CD4-positive, alpha-beta T cell treated with Interleukin-10 for 1 hour (primary cell): ENCODE results near the gene TCHHL1.

Experiments used
- DNase-seq: peaks from one replicate; pipeline ENCODE4 v3.0.0-alpha.2; 2020

Gene TCHHL1

DNA sequence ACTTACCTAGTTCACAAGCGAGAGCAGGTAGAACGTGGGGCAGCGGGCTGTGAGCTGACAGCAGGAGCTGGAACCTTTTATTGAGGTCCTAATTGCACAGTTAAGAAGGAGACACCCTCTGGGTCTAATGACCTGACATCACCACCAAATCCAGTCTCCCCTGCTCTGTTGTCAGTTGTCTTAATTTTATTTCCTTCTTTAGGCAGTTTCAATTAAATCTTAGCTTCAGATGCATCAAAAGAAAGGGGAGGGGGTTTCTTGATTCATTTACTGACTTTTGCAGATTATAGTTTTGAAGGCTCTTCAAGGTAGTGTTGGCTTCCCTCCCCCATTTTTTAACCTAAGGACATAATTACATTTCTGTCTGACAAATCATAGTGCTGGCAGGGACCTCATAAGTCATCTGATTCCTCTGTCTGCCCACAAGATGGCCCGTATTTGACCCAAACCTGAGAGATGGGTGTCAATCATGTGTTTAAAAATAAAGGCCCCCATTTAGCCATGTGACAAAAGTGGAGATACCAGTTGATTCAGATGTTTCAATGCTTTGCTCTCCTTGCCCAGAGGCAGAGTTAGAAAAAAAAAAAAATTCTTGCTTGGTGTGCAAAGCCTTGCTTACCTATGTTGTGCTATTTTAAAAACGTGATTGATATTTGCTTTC lies at the start of gene TCHHL1:
TCHHL1 (minus strand) TSS at position 51 of the 661 bp plus-strand sequence. CDS start 921 bp downstream, outside the sequence.
- DNase-seq = no peak

DNA sequence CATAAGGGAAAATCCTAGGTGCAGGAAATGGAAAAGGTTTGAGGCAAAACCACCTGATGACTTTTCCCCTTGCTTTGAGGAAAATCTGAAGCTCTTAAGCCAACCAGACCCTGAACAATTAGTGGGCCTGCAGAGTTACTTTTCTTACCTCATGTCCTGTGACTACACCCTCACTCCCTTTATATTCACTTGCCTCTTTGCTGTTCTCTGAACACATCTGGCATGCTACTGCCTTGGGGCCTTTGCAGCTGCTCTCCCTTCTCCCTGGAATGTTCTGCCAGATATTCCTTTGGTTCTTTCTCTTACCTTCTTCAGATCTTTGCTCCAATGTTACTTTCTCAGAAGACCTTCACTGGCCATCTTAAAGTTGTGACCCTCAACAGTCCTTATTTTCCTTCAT lies 48.4 kb upstream of the TCHHL1 start:
- no peak for DNase-seq

DNA sequence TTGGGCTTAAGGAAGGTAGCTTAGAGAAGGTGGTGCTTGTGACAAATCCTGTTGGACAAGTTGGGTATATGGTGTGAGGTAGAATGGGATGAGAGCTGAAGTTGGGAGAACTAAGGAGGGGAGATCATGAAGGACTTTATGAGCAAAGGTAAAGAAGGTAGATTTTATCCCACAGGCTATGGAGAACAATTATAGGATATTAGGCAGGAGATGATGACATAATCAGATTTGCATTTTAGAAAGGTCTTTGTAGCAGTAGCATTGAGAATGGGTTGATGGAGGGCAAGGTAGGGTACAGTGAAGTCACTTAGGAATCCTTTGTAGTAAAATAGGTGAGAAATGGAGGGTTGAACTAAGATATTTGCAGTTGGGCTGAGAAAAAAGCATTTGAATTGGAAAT lies 41.3 kb upstream of the TCHHL1 start:
- no peak for DNase-seq

DNA sequence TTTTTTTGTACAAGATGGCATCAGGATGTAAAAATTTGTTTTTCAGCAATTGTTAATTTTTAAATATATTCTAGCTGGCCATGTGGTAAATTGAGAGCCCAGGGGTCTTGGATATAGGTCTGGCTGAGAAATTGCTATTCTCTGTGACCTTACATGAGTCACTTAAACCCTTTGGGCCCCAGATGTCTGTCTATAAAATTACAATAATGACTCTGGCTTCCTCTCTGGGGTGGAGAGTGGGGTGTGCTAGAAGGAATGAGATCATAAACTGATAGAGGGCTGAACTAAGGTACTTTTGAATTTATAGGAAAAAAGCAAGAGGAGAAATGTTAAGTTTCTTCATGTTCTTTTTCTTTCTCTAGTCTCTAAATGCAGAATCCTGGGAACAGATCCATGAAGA lies 38.8 kb upstream of the TCHHL1 start:
- DNase-seq = no peak

DNA sequence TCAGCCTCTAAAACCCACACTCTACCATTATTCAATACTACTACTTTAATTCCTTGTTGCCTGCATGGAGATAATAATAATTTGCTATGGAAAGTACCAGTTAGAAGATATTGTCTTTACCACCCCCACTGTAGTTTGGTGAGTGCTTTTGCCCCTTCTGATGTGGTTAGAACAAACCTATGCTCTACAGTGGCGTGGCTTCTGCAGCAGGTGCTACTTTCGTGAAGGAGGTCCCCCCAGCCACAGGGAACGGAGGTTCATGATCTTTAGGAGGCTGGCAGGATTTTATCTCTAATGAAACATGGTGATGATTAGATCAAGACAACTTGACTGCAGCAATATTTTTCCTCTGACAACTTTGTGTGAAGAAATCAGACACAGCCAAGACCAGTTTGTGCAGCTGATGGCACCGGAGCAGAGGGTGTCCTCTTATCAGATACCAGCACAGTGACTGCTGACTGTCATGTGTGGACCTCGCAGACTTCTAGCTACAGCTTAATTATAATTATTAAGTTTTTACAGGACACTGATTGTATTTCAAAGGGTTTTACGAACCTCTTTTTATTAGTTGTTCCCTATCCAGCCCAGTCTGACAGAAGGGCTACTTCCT lies 37.1 kb upstream of the TCHHL1 start:
- DNase-seq = no peak

DNA sequence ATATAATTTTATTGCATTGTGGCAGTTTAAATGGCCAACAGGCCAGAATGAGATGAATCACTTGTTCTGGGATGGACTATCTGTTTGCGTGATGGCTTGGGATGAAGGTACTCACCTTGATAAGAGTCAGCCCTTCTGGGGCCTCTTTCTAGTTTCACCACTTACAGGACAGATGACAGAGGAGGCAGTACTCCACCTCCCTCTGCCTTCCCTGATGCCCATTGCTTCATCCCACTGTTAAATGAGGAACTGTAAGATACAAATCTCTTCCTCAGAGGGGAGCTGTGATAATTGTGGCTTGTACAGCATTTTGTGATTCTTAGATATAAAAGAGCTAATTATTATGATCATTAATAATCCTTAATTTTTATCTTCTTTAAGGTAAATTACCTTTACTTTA lies 30.1 kb upstream of the TCHHL1 start:
- DNase-seq = no peak

DNA sequence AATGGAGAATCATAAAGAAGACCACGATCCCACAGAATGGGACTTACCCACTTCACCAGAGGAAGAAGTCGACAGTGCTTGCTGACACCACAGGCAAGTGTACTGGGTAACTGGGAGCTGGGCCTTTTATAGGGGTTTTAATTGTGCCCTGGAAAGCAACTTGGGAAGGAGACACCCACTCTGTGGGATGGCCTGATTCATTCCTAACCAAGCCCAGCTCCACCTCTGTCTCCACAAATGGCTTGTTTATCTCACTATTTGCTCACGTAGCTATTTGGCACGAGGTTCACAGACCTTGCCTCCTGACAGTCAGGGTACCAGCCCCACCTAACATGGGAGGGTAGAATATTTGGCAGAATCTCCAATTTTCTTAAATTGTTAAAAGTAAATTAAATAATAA lies 26.5 kb upstream of the TCHHL1 start, which contains the start of gene TCHH:
TCHH (minus strand) TSS at position 101 of the 400 bp plus-strand sequence. CDS start 1,364 bp downstream, outside the sequence.
- DNase-seq = no peak

DNA sequence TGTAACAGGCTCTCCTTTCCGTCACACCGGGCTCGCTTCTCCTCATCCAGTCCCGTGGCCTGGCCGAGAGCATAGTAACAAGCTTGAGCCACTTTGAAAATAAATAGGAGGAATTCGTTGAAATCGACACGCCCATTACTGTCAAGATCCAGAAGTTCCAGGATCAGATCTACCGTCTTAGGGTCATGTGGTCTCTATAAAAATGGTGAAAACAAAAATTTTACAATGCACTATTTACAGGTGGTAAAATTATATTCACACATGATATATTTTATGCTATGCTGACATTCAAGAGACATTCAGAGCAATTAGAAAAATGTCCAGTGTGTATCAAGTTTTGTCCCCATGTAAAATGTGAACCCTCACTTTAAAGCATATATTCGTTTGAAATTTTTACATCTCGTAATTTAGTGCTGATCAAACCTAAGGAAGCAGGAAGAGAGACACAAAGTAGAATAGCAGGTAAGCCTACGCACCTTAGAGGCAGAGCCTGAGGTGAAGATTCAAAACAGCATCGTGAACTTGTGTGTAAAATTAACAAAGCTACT lies 24.1 kb upstream of the TCHHL1 start:
- no peak for DNase-seq

DNA sequence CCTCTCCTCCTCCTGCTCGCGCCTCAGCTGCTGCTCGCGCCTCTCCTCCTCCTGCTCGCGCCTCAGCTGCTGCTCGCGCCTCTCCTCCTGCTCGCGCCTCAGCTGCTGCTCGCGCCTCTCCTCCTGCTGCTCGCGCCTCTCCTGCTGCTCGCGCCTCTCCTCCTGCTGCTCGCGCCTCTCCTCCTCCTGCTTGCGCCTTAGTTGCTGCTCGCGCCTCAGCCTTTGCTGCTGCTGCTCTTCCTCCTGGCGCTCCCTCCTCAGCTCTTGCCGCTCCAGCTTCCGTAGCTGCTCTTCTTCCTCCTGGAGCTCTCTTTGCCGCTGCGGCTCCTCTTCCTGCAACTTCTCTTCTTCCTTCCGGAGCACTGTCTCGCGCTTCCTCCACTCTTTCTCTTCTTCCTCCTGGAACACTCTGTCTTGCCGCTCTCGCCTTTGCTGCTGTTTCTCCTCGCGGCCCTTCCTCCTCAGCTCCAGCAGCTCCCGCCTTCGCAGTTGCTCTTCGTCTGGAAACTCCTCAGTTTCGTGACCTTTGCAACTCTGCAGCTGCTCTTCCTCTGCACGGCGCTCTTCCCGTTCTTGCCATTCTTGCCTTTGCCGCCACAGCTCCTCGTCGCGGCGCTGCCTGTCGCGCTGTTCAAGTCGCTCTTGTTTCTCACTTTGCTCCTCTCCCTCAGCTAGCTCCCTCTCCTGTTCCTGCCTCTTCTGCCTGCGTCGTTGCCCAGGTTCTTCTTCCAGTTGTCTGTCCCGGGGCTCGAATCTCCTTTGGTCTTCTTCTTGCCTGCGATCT lies 23.4 kb upstream of the TCHHL1 start:
- no peak for DNase-seq

DNA sequence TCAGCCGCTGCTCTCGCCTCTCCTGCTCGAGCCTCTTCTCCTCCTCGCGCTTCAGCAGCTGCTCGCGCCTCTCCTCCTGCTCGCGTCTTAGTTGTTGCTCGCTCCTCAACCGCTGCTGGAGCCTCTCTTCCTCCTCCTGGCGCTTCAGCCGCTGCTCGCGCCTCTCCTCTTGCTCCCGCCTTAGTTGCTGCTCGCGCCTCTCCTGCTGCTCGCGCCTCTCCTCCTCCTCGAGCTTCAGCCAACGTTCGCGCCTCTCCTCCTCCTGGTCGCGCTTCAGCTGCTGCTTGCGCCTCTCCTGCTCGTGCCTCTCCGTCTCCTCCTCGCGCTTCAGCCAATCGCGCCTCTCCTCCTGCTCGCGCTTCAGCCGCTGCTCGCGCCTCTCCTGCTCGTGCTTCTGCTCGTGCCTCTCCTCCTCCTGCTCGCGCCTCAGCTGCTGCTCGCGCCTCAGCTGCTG lies 22.7 kb upstream of the TCHHL1 start:
- no peak for DNase-seq

DNA sequence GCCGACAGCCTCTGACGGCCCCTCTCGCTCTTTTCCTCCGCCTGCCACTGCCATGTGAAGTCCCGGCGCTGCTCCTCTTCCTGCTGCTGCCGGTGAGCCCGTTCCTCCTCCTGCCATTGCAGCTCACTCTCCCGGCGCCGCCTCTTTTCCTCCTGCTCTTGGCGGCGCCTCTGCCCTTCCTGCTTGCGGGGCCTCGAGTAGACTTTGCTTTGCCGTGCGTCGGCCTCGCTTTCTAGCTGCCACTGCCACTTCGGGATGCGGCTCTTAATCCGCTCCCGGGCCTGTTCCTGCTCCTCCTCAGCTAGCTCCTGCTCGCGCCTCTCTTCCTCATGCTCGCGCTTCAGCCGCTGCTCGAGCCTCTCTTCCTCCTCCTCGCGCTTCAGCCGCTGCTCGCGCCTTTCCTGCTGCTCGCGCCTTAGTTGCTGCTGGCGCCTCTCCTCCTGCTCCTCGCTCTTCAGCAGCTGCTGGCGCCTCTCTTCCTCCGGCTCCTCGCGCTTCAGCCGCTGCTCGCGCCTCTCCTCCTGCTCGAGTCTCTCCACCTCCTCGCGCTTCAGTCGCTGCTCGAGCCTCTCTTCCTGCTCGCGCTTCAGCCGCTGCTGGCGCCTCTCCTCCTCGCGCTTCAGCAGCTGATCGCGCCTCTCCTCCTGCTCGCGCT lies 22.1 kb upstream of the TCHHL1 start:
- no peak for DNase-seq

DNA sequence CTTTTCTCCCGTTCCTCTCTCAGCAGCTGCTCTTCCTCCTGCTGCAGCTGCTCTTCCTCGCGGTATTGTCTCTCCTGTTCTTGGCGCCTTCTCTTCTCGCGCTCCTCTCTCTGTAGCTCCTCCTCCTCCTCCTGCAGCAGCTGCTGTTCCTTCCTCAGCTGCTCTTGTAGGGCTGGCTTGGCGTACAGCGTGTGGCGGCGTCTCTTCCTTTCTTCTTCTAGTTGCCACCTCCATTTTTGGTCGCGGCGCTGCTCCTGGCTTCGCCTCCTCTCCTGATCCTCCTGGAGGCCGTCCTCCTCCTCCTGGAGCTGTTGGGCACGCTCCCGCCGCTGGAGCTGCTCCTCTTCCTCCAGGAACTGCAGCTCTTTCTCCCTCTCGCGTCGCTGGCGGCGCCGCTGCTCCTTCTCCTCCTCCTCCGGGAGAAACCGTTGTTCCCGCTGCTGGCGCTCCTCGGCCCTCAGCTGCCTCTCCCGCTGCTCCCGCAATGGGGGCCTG lies 21.5 kb upstream of the TCHHL1 start:
- no peak for DNase-seq

DNA sequence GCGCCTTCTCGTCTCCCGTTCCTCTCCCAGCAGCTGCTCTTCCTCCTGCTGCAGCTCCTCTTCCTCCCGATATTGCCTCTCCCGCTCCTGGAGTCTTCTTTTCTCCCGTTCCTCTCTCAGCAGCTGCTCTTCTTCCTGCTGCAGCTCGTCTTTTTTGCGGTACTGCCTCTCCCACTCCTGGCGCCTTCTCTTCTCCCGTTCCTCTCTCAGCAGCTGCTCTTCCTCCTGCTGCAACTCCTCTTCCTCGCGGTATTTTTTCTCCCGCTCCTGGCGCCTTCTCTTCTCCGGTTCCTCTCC lies 21.1 kb upstream of the TCHHL1 start:
- DNase-seq = no peak

DNA sequence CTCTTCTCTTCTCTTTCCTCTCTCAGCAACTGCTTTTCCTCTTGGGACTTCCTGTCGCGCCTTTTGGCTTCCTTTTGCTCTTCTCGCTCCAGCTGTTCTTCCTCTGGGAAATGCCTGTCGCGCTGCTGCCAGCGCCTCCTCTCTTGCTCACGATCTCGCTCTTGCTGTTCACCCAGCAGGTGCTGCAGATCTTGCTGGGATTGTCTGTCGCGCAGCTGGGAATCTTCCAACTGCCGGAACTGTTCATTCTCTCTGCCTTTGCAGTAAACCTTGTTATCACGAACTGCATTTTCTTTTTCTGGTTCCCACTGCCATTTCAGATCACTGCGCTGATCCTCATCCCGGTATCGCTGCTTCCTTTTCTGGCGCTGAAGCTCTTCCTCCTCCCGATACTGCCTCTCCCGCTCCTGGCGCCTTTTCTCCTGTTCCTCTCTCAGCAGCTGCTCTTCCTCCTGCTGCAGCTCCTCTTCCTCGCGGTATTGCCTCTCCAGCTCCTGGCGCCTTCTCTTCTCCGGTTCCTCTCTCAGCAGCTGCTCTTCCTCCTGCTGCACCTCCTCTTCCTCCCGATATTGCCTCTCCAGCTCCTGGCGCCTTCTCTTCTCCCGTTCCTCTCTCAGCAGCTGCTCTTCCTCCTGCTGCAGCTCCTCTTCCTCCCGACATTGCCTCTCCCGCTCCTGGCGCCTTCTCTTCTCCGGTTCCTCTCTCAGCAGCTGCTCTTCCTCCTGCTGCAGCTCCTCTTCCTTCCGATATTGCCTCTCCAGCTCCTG lies 20.6 kb upstream of the TCHHL1 start:
- no peak for DNase-seq

DNA sequence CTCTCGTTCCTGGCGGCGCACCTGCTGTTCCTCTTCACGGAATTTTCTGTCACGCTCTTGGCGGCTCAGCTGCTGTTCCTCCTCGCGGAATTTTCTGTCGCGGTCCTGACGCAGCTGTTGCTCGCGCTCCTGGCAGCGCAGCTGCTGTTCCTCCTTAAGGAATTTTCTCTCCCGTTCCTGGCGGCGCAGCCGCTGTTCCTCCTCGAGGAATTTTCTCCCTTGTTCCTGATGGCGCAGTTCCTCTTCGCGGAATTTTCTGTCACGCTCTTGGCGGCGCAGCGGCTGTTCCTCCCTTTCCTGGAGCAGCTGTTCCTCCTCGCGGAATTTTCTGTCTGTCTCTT lies 20.0 kb upstream of the TCHHL1 start:
- no peak for DNase-seq

DNA sequence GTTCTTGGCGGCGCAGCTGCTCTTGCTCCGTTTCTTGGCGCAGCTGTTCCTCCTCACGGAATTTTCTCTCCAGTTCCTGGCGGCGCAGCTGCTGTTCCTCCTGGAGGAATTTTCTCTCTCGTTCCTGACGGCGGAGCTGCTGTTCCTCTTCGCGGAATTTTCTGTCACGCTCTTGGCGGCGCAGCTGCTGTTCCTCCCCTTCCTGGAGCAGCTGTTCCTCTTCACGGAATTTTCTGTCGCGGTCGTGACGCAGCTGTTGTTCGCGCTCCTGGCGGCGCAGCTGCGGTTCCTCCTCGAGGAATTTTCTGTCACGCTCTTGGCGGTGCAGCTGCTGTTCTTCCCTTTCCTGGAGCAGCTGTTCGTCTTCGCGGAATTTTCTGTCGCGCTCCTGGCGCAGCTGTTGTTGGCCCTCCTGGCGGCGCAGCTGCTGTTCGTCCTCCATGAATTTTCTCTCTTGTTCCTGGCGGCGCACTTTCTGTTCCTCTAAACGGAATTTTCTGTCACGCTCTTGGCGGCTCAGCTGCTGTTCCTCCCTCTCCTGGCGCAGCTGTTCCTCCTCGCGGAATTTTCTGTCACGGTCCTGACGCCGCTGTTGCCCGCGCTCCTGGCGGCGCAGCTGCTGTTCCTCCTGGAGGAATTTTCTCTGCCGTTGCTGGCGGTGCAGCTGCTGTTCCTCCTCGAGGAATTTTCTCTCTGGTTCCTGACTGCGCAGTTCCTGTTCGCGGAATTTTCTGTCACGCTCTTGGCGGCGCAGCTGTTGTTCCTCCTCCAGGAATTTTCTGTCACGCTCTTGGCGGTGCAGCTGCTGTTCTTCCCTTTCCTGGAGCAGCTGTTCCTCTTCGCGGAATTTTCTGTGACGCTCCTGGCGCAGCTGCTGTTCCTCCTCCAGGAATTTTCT lies 19.4 kb upstream of the TCHHL1 start:
- DNase-seq = no peak

DNA sequence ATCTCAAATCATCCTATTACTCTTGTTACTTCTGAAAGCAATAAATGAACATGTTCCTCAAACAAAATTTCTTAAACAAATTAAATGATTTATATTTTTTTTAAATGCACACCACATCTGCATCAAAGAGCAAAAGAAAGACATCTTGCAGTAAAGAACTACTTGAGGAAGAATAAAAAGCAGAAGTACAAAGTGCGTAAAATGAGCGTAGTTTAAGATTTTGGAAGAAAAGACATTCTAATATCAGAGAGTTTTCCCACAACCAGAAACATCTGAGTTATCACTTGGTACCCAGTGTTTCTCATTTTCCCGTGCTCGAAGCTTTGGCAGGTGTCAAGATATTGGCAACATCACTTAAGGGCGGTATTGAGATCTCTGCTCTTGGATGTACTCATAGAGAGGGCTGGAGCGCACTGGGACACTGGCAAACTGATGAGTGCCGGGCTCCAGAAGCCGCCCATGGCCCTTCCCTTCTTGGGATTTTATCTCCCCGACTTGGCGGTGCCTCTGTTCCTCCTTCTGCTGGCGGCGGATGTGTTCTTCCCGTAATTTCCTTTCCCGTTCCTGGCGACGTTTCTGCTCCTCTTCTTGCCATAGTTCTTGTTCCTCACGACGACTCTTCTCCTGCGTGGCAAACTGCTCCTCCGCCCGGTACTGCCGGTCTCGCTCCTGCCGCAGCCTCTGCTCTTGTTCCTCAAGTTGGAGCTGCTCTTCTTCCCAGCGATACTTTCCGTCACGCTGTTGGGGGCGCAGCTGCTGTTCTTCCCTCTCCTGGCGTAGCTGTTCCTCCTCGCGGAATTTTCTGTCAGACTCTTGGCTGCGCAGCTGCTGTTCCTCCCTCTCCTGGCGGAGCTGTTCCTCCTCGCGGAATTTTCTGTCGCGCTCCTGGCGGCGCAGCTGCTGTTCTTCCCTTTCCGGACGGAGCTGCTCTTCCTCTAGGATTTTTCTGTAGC lies 18.4 kb upstream of the TCHHL1 start:
- no peak for DNase-seq

DNA sequence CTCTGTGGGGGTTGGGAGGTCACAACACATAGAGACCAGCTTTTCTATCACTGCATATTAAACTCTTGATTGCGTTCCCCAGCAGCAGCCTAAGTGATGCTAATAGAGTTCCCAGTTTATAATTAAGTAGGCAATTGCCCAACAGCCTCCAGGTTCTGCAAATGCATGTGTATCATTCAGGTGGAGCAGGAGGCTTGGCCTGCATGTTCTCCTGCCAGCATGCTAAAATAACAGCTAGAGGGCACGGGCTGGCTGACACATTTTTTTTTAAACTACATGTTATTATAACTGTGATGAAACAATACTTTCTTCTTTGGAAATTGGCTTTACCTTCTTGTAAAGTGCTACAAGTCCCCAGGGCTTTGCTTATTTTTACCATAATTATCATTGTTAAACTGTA lies 16.0 kb upstream of the TCHHL1 start:
- DNase-seq = no peak

DNA sequence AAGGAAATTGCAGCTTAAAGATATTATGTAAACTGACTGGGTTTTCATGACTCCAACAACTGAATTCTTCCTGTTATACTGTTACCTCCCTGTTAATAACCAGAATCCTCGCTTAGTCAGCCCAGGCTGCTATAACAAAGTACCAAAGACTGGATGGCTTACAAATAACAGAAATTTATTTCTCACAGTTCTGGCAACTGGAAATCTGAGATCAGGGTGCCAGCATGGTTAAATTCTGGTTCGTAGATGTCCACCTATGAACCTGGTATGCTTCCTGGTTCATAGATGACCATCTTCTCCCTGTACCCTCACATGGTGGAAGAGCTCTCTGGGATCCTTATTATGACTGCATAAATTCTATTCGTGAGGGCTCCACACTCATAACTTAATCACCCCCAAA lies 8.1 kb upstream of the TCHHL1 start:
- no peak for DNase-seq

DNA sequence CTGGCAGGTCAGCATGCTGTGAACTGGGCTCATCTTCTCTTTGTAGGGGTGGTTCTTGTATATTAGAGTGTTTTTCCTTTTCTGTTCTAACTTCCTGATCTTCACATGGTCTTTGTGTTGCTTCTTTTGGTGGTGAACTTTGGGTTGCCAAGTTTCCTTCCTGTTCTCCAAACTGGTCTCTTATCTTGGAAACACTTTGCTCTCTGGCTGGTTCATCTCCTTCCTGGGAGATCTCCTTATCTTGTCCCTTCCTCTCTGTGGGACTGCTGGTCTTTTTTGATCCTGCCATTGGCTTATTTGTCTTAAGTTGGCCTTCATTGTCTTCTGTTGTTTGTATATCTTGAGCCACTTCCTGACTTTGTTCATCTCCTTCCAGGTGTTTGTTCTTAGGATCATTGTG lies 2.1 kb downstream of the TCHHL1 start:
- DNase-seq = no peak
